WTC11 (cell line): ENCODE data around the gene PRKAR2B. TPM values are rescaled to one million over a fixed set of nuclear protein-coding genes. Genes with fewer than 3 reads are reported as not detected.

Experiments
- ATAC-seq: fragments of 200-7000 bp; cut with Tn5 transposase; 2 replicates; pipeline ENCODE4 v1.10.0; 2021; ENCODE audit warnings: mild to moderate bottlenecking, moderate library complexity
- CTCF ChIA-PET: fragments of 300-600 bp; sonication (Branson Sonifier 250); formaldehyde crosslinking; loops from one replicate; lab custom pipeline; 2021; ENCODE audit warnings: antibody characterized with exemption; lab: Charles Lee
- POLR2A ChIA-PET: fragments of 350-600 bp; sonication (Branson Sonifier 250); formaldehyde crosslinking; loops from one replicate; lab custom pipeline; 2021; ENCODE audit warnings: antibody characterized with exemption; lab: Charles Lee
- DNase-seq: peaks from one replicate; pipeline ENCODE4 v3.0.0; 2021; ENCODE audit warnings: low spot score
- H3K27ac Mint-ChIP-seq: 2 replicates; pipeline ENCODE4 v1.8.0; 2021; ENCODE audit warnings: mixed read lengths
- H3K27me3 Mint-ChIP-seq: 2 replicates; pipeline ENCODE4 v1.8.0; 2021; ENCODE audit warnings: low read depth, mild to moderate bottlenecking, moderate library complexity, mixed read lengths
- H3K36me3 Mint-ChIP-seq: 2 replicates; pipeline ENCODE4 v1.8.0; 2021; ENCODE audit warnings: mixed read lengths
- H3K4me1 Mint-ChIP-seq: 2 replicates; pipeline ENCODE4 v1.8.0; 2022; ENCODE audit warnings: mixed read lengths
- H3K4me3 Mint-ChIP-seq: 2 replicates; pipeline ENCODE4 v1.8.0; 2021; ENCODE audit warnings: mild to moderate bottlenecking, moderate library complexity, mixed read lengths
- H3K9me3 Mint-ChIP-seq: 2 replicates; pipeline ENCODE4 v1.8.0; 2021; ENCODE audit warnings: mixed read lengths
- ELF4 ChIP-seq: sonication (generic); formaldehyde crosslinking; IDR thresholded peaks from 2 replicates; pipeline ENCODE4 v1.8.1; 2022; ENCODE audit warnings: low read depth, mild to moderate bottlenecking, moderate library complexity, missing genetic modification reagents
- FOXJ3 ChIP-seq: sonication (generic); formaldehyde crosslinking; IDR thresholded peaks from 2 replicates; pipeline ENCODE4 v1.9.0; 2021; ENCODE audit warnings: missing genetic modification reagents, mild to moderate bottlenecking, borderline replicate concordance
- HMGA2 ChIP-seq: fragments of 250-450 bp; sonication (Bioruptor Pico); IDR thresholded peaks from 2 replicates; pipeline ENCODE4 v1.4.0; 2021; ENCODE audit warnings: mild to moderate bottlenecking, moderate library complexity
- KAT7 ChIP-seq: sonication (generic); formaldehyde crosslinking; IDR thresholded peaks from 2 replicates; pipeline ENCODE4 v1.8.1; 2023; ENCODE audit warnings: missing genetic modification reagents, mild to moderate bottlenecking, borderline replicate concordance
- NFYB ChIP-seq: sonication (generic); formaldehyde crosslinking; conservative IDR thresholded peaks from 2 replicates; pipeline ENCODE4 v1.8.0; 2022; ENCODE audit warnings: low read depth, missing genetic modification reagents
- NR3C1 ChIP-seq: sonication (generic); formaldehyde crosslinking; conservative IDR thresholded peaks from 2 replicates; pipeline ENCODE4 v1.8.1; 2023; ENCODE audit warnings: low read depth, mild to moderate bottlenecking, missing genetic modification reagents
- PRRX2 ChIP-seq: fragments of 250-450 bp; sonication (Bioruptor Pico); IDR thresholded peaks from 2 replicates; pipeline ENCODE4 v1.8.0; 2021; ENCODE audit warnings: mild to moderate bottlenecking
- SMAD3 ChIP-seq: sonication (generic); formaldehyde crosslinking; IDR thresholded peaks from 2 replicates; pipeline ENCODE4 v1.8.0; 2022; ENCODE audit warnings: missing genetic modification reagents, mild to moderate bottlenecking, borderline replicate concordance
- SOX15 ChIP-seq: fragments of 250-450 bp; sonication (Bioruptor Pico); IDR thresholded peaks from 2 replicates; pipeline ENCODE4 v1.9.0; 2021; ENCODE audit warnings: mild to moderate bottlenecking
- ZNF317 ChIP-seq: sonication (generic); formaldehyde crosslinking; IDR thresholded peaks from 2 replicates; pipeline ENCODE4 v1.8.1; 2023; ENCODE audit warnings: low read depth, mild to moderate bottlenecking, moderate library complexity, missing genetic modification reagents, borderline replicate concordance
- total RNA-seq: library from RNA; stranded (reverse); gene quantifications from 3 replicates; pipeline ENCODE4 v1.2.3, GENCODE V29; 2021
- TF ChIP-seq, protein P1 (sequence below): sonication (generic); formaldehyde crosslinking; conservative IDR thresholded peaks from 2 replicates; pipeline ENCODE4 v1.8.1; 2023; ENCODE audit warnings: mild to moderate bottlenecking, low read depth, missing genetic modification reagents, moderate library complexity
- TF ChIP-seq, protein P2 (sequence below): fragments of 200-600 bp; IDR thresholded peaks from 2 replicates; pipeline ENCODE4 v1.8.0; 2022; ENCODE audit warnings: antibody characterized with exemption
- TF ChIP-seq, protein P3 (sequence below): sonication (generic); formaldehyde crosslinking; IDR thresholded peaks from 2 replicates; pipeline ENCODE4 v1.8.0; 2022; ENCODE audit warnings: mild to moderate bottlenecking, missing genetic modification reagents
- TF ChIP-seq, protein P4 (sequence below): fragments of 250-450 bp; sonication (Bioruptor Pico); IDR thresholded peaks from 2 replicates; pipeline ENCODE4 v1.9.0; 2021; ENCODE audit warnings: mild to moderate bottlenecking
- TF ChIP-seq, protein P5 (sequence below): sonication (generic); formaldehyde crosslinking; IDR thresholded peaks from 2 replicates; pipeline ENCODE4 v1.8.0; 2023; ENCODE audit warnings: missing genetic modification reagents, mild to moderate bottlenecking, borderline replicate concordance
- TF ChIP-seq, protein P6 (sequence below): sonication (generic); formaldehyde crosslinking; IDR thresholded peaks from 2 replicates; pipeline ENCODE4 v1.8.1; 2022; ENCODE audit warnings: mild to moderate bottlenecking, missing genetic modification reagents, moderate library complexity, borderline replicate concordance

The PRKAR2B gene
- total RNA-seq, 1 experiment from 2014 or later: 29.6 TPM

DNA sequence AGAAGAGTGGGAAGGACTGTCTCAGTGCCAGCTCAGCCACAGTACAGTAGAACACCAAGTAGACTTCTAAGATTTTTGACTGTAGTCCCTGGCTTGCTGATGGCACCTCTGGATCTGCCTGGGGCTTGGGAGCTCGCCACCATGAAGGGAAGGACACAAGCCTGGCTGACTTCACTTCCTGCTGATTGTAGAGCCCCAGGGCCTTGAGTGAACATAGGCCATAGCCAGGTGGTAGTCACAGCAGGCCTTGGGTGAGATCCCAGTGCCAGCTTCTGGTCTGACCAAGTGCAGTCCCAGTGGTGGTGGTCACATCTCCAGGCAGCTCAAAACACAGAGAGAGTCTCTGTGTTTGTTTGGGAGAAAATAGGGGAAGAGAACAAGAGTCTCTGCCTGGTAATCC lies 66.7 kb downstream of the PRKAR2B start (continued):
- TF ChIP-seq, protein P1, sequence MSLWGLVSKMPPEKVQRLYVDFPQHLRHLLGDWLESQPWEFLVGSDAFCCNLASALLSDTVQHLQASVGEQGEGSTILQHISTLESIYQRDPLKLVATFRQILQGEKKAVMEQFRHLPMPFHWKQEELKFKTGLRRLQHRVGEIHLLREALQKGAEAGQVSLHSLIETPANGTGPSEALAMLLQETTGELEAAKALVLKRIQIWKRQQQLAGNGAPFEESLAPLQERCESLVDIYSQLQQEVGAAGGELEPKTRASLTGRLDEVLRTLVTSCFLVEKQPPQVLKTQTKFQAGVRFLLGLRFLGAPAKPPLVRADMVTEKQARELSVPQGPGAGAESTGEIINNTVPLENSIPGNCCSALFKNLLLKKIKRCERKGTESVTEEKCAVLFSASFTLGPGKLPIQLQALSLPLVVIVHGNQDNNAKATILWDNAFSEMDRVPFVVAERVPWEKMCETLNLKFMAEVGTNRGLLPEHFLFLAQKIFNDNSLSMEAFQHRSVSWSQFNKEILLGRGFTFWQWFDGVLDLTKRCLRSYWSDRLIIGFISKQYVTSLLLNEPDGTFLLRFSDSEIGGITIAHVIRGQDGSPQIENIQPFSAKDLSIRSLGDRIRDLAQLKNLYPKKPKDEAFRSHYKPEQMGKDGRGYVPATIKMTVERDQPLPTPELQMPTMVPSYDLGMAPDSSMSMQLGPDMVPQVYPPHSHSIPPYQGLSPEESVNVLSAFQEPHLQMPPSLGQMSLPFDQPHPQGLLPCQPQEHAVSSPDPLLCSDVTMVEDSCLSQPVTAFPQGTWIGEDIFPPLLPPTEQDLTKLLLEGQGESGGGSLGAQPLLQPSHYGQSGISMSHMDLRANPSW (CRISPR knock-in tag): no peak
- TF ChIP-seq, protein P2, sequence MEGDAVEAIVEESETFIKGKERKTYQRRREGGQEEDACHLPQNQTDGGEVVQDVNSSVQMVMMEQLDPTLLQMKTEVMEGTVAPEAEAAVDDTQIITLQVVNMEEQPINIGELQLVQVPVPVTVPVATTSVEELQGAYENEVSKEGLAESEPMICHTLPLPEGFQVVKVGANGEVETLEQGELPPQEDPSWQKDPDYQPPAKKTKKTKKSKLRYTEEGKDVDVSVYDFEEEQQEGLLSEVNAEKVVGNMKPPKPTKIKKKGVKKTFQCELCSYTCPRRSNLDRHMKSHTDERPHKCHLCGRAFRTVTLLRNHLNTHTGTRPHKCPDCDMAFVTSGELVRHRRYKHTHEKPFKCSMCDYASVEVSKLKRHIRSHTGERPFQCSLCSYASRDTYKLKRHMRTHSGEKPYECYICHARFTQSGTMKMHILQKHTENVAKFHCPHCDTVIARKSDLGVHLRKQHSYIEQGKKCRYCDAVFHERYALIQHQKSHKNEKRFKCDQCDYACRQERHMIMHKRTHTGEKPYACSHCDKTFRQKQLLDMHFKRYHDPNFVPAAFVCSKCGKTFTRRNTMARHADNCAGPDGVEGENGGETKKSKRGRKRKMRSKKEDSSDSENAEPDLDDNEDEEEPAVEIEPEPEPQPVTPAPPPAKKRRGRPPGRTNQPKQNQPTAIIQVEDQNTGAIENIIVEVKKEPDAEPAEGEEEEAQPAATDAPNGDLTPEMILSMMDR: no peak
- no peak for TF ChIP-seq NR3C1 (CRISPR knock-in tag)
- TF ChIP-seq FOXJ3 (CRISPR knock-in tag): no peak
- TF ChIP-seq, protein P3, sequence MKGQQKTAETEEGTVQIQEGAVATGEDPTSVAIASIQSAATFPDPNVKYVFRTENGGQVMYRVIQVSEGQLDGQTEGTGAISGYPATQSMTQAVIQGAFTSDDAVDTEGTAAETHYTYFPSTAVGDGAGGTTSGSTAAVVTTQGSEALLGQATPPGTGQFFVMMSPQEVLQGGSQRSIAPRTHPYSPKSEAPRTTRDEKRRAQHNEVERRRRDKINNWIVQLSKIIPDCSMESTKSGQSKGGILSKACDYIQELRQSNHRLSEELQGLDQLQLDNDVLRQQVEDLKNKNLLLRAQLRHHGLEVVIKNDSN (CRISPR knock-in tag): no peak
- TF ChIP-seq, protein P4, sequence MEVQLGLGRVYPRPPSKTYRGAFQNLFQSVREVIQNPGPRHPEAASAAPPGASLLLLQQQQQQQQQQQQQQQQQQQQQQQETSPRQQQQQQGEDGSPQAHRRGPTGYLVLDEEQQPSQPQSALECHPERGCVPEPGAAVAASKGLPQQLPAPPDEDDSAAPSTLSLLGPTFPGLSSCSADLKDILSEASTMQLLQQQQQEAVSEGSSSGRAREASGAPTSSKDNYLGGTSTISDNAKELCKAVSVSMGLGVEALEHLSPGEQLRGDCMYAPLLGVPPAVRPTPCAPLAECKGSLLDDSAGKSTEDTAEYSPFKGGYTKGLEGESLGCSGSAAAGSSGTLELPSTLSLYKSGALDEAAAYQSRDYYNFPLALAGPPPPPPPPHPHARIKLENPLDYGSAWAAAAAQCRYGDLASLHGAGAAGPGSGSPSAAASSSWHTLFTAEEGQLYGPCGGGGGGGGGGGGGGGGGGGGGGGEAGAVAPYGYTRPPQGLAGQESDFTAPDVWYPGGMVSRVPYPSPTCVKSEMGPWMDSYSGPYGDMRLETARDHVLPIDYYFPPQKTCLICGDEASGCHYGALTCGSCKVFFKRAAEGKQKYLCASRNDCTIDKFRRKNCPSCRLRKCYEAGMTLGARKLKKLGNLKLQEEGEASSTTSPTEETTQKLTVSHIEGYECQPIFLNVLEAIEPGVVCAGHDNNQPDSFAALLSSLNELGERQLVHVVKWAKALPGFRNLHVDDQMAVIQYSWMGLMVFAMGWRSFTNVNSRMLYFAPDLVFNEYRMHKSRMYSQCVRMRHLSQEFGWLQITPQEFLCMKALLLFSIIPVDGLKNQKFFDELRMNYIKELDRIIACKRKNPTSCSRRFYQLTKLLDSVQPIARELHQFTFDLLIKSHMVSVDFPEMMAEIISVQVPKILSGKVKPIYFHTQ (CRISPR knock-in tag): no peak
- TF ChIP-seq, protein P5, sequence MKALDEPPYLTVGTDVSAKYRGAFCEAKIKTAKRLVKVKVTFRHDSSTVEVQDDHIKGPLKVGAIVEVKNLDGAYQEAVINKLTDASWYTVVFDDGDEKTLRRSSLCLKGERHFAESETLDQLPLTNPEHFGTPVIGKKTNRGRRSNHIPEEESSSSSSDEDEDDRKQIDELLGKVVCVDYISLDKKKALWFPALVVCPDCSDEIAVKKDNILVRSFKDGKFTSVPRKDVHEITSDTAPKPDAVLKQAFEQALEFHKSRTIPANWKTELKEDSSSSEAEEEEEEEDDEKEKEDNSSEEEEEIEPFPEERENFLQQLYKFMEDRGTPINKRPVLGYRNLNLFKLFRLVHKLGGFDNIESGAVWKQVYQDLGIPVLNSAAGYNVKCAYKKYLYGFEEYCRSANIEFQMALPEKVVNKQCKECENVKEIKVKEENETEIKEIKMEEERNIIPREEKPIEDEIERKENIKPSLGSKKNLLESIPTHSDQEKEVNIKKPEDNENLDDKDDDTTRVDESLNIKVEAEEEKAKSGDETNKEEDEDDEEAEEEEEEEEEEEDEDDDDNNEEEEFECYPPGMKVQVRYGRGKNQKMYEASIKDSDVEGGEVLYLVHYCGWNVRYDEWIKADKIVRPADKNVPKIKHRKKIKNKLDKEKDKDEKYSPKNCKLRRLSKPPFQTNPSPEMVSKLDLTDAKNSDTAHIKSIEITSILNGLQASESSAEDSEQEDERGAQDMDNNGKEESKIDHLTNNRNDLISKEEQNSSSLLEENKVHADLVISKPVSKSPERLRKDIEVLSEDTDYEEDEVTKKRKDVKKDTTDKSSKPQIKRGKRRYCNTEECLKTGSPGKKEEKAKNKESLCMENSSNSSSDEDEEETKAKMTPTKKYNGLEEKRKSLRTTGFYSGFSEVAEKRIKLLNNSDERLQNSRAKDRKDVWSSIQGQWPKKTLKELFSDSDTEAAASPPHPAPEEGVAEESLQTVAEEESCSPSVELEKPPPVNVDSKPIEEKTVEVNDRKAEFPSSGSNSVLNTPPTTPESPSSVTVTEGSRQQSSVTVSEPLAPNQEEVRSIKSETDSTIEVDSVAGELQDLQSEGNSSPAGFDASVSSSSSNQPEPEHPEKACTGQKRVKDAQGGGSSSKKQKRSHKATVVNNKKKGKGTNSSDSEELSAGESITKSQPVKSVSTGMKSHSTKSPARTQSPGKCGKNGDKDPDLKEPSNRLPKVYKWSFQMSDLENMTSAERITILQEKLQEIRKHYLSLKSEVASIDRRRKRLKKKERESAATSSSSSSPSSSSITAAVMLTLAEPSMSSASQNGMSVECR (CRISPR knock-in tag): no peak
- TF ChIP-seq ELF4 (CRISPR knock-in tag): no peak

DNA sequence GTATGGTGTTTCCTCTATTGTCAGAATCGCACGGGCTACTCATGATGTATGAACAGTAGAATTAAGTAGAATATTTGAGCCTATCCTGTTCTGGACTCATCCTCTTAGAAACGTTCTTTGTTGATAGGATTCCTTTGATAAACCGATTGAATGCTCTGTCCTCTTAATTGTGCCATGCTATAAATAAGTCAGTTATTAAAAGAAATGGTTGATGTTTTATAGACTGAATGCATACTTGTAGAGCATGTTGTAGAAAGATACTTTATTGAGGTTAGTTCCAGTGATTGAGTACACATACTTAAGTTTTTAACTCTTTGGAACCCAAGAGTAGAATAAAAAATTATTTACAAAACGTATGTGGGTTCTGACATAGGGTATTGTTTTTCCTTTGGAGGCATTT lies 69.4 kb downstream of the PRKAR2B start:
- no peak for TF ChIP-seq HMGA2 (CRISPR knock-in tag)
- no peak for TF ChIP-seq ZNF317 (CRISPR knock-in tag)
- no peak for TF ChIP-seq KAT7 (CRISPR knock-in tag)
- TF ChIP-seq SOX15 (CRISPR knock-in tag): no peak
- no peak for TF ChIP-seq NFYB (CRISPR knock-in tag)
- no peak for TF ChIP-seq PRRX2 (CRISPR knock-in tag)
- TF ChIP-seq, protein P6, sequence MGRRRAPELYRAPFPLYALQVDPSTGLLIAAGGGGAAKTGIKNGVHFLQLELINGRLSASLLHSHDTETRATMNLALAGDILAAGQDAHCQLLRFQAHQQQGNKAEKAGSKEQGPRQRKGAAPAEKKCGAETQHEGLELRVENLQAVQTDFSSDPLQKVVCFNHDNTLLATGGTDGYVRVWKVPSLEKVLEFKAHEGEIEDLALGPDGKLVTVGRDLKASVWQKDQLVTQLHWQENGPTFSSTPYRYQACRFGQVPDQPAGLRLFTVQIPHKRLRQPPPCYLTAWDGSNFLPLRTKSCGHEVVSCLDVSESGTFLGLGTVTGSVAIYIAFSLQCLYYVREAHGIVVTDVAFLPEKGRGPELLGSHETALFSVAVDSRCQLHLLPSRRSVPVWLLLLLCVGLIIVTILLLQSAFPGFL (CRISPR knock-in tag): no peak
- TF ChIP-seq, protein P5 (CRISPR knock-in tag): no peak
- no peak for TF ChIP-seq SMAD3 (CRISPR knock-in tag)
- H3K27me3 Mint-ChIP-seq: no peaks in the 10 kb centered on the region
- no peaks in the 10 kb centered on the region for H3K9me3 Mint-ChIP-seq
- ChIA-PET CTCF (no interaction called here), POLR2A (no interaction called here)
- ATAC-seq (no peak), DNase-seq (no peak)
- peaks cover 22% of the 10 kb centered on the region for H3K4me1 Mint-ChIP-seq
- H3K27ac Mint-ChIP-seq: no peak overlapping the region
- H3K4me3 Mint-ChIP-seq: no peak overlapping the region
- H3K36me3 Mint-ChIP-seq: no peaks in the 10 kb centered on the region
